ENCODE results near the gene BRD3.

BRD3 gene

GRCh38 chr9:134040176-134040565 is 27.7 kb downstream of the BRD3 start:
- peaks cover 14% of the 10 kb centered on the region for H3K36me3 ChIP-seq (ENCODE audit: control insufficient read depth, insufficient read depth, low read length)
- no peak overlapping the region for H4K5ac ChIP-seq (ENCODE audit: low read length)
- no peak overlapping the region for H3K56ac ChIP-seq (ENCODE audit: low read length)
- DNase-seq, result no peak
- H3K27ac ChIP-seq (ENCODE audit: low read depth, low read length), result no peak overlapping the region
- H2AK5ac ChIP-seq (ENCODE audit: low read length), result no peak overlapping the region
- no peak overlapping the region for H2BK15ac ChIP-seq (replicated peaks; ENCODE audit: low read depth)
- WGBS (ENCODE audit: extremely low coverage, insufficient coverage, low lambda C conversion rate), result no CpG with 5 or more reads among the region's 17 CpGs
- no peak overlapping the region for H3K9ac ChIP-seq (ENCODE audit: low read length)
- no peaks in the 10 kb centered on the region for H3K4me1 ChIP-seq (ENCODE audit: control insufficient read depth, low read depth, low read length)
- H3K4me3 ChIP-seq (ENCODE audit: low read length), result no peak overlapping the region
- H3K23ac ChIP-seq (ENCODE audit: low read length), result no peak overlapping the region
- H3K18ac ChIP-seq (ENCODE audit: low read length), result no peak overlapping the region
- H4K8ac ChIP-seq (ENCODE audit: low read depth, low read length), result no peak overlapping the region
- H3K27me3 ChIP-seq (ENCODE audit: insufficient read depth, low read length, poor library complexity), result no peaks in the 10 kb centered on the region
- H3K79me2 ChIP-seq (ENCODE audit: control insufficient read depth, insufficient read depth, low read length), result no peaks in the 10 kb centered on the region
- no peak overlapping the region for H3K4ac ChIP-seq (ENCODE audit: low read depth, low read length)
- H2BK120ac ChIP-seq (ENCODE audit: low read depth, low read length), result no peak overlapping the region
- no peaks in the 10 kb centered on the region for H3K79me1 ChIP-seq (ENCODE audit: low read length)
- no peak overlapping the region for H3K4me2 ChIP-seq (ENCODE audit: low read length)
- H2BK5ac ChIP-seq (ENCODE audit: low read length), result no peak overlapping the region

- no peaks in the 10 kb centered on the region for H3K79me1 ChIP-seq (ENCODE audit: low read length)
- H4K8ac ChIP-seq (ENCODE audit: low read depth, low read length), result no peak overlapping the region
- no peak overlapping the region for H3K4ac ChIP-seq (ENCODE audit: low read depth, low read length)
- no peak overlapping the region for H3K56ac ChIP-seq (ENCODE audit: low read length)
- no peak overlapping the region for H3K9ac ChIP-seq (ENCODE audit: low read length)
- peaks cover 14% of the 10 kb centered on the region for H3K36me3 ChIP-seq (ENCODE audit: control insufficient read depth, insufficient read depth, low read length)
- H2BK120ac ChIP-seq (ENCODE audit: low read depth, low read length), result no peak overlapping the region
- no peak overlapping the region for H3K4me3 ChIP-seq (ENCODE audit: low read length)
- H3K4me1 ChIP-seq (ENCODE audit: control insufficient read depth, low read depth, low read length), result no peaks in the 10 kb centered on the region
- H2BK5ac ChIP-seq (ENCODE audit: low read length), result no peak overlapping the region
- no peak overlapping the region for H2AK5ac ChIP-seq (ENCODE audit: low read length)
- H3K79me2 ChIP-seq (ENCODE audit: control insufficient read depth, insufficient read depth, low read length), result no peaks in the 10 kb centered on the region
- H3K27ac ChIP-seq (ENCODE audit: low read depth, low read length), result no peak overlapping the region
- H3K27me3 ChIP-seq (ENCODE audit: insufficient read depth, low read length, poor library complexity), result no peaks in the 10 kb centered on the region
- H4K5ac ChIP-seq (ENCODE audit: low read length), result no peak overlapping the region
- no peak overlapping the region for H3K23ac ChIP-seq (ENCODE audit: low read length)
- no peak for DNase-seq
- no peak overlapping the region for H3K18ac ChIP-seq (ENCODE audit: low read length)
- no CpG with 5 or more reads among the region's 20 CpGs for WGBS (ENCODE audit: extremely low coverage, insufficient coverage, low lambda C conversion rate)
- no peak overlapping the region for H2BK15ac ChIP-seq (replicated peaks; ENCODE audit: low read depth)
- no peak overlapping the region for H3K4me2 ChIP-seq (ENCODE audit: low read length)
These were observed 28.2 kb downstream of the BRD3 start for GRCh38 chr9:134039386-134040175.

GRCh38 chr9:134037641-134038040 is 30.2 kb downstream of the BRD3 start:
- Histone ChIP-seq H3K9ac (ENCODE audit: low read length) (no peak overlapping the region), H3K4me1 (ENCODE audit: control insufficient read depth, low read depth, low read length) (no peaks in the 10 kb centered on the region), H2BK15ac (replicated peaks; ENCODE audit: low read depth) (no peak overlapping the region), H3K36me3 (ENCODE audit: control insufficient read depth, insufficient read depth, low read length) (peaks cover 23% of the 10 kb centered on the region), H2AK5ac (ENCODE audit: low read length) (no peak overlapping the region), H3K23ac (ENCODE audit: low read length) (no peak overlapping the region), H3K56ac (ENCODE audit: low read length) (no peak overlapping the region), H3K4me3 (ENCODE audit: low read length) (no peak overlapping the region), H3K18ac (ENCODE audit: low read length) (no peak overlapping the region), H2BK120ac (ENCODE audit: low read depth, low read length) (no peak overlapping the region), H4K5ac (ENCODE audit: low read length) (no peak overlapping the region), H3K79me2 (ENCODE audit: control insufficient read depth, insufficient read depth, low read length) (no peaks in the 10 kb centered on the region), H3K27ac (ENCODE audit: low read depth, low read length) (no peak overlapping the region), H3K4ac (ENCODE audit: low read depth, low read length) (no peak overlapping the region), H3K4me2 (ENCODE audit: low read length) (no peak overlapping the region), H4K8ac (ENCODE audit: low read depth, low read length) (no peak overlapping the region), H2BK5ac (ENCODE audit: low read length) (no peak overlapping the region), H3K79me1 (ENCODE audit: low read length) (no peaks in the 10 kb centered on the region), H3K27me3 (ENCODE audit: insufficient read depth, low read length, poor library complexity) (no peaks in the 10 kb centered on the region)
- WGBS (ENCODE audit: extremely low coverage, insufficient coverage, low lambda C conversion rate), result no CpG with 5 or more reads among the region's 2 CpGs
- no peak for DNase-seq

DNA sequence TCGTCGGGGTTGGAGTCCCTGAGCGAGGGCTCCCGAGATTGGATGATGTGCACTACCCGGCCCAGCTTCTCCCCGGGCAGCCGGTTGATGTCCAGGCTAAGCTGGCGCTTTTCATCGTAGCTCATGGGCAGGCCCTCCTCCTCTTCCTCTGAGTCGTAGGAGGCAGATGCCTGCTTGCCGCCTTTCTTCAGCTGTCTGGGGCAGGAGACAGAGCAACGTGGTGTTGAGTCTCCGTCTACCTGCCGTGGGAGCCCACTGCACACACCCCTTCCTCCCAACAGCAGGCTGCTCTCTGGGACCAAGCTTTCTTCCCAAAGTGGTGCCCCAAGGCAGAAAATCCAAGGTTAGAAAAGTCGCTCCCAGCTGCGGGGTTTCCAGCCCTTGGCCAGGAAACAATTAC is 31.7 kb downstream of the BRD3 start:
- H2BK15ac ChIP-seq (replicated peaks; ENCODE audit: low read depth), result no peak overlapping the region
- no peaks in the 10 kb centered on the region for H3K79me1 ChIP-seq (ENCODE audit: low read length)
- no peak overlapping the region for H3K27ac ChIP-seq (ENCODE audit: low read depth, low read length)
- no peak overlapping the region for H3K4me2 ChIP-seq (ENCODE audit: low read length)
- no peaks in the 10 kb centered on the region for H3K27me3 ChIP-seq (ENCODE audit: insufficient read depth, low read length, poor library complexity)
- H2BK120ac ChIP-seq (ENCODE audit: low read depth, low read length), result no peak overlapping the region
- no peak overlapping the region for H2BK5ac ChIP-seq (ENCODE audit: low read length)
- H2AK5ac ChIP-seq (ENCODE audit: low read length), result no peak overlapping the region
- no peak overlapping the region for H3K18ac ChIP-seq (ENCODE audit: low read length)
- no peak overlapping the region for H3K9ac ChIP-seq (ENCODE audit: low read length)
- H3K23ac ChIP-seq (ENCODE audit: low read length), result no peak overlapping the region
- H3K4ac ChIP-seq (ENCODE audit: low read depth, low read length), result no peak overlapping the region
- no peaks in the 10 kb centered on the region for H3K79me2 ChIP-seq (ENCODE audit: control insufficient read depth, insufficient read depth, low read length)
- no peaks in the 10 kb centered on the region for H3K4me1 ChIP-seq (ENCODE audit: control insufficient read depth, low read depth, low read length)
- no peak overlapping the region for H4K8ac ChIP-seq (ENCODE audit: low read depth, low read length)
- no peak overlapping the region for H3K4me3 ChIP-seq (ENCODE audit: low read length)
- DNase-seq, result no peak
- peaks cover 23% of the 10 kb centered on the region for H3K36me3 ChIP-seq (ENCODE audit: control insufficient read depth, insufficient read depth, low read length)
- H4K5ac ChIP-seq (ENCODE audit: low read length), result no peak overlapping the region
- WGBS (ENCODE audit: extremely low coverage, insufficient coverage, low lambda C conversion rate), result no CpG with 5 or more reads among the region's 16 CpGs
- no peak overlapping the region for H3K56ac ChIP-seq (ENCODE audit: low read length)

- no peak overlapping the region for H3K9ac ChIP-seq (ENCODE audit: low read length)
- no peak overlapping the region for H2BK15ac ChIP-seq (replicated peaks; ENCODE audit: low read depth)
- no peak overlapping the region for H3K4me3 ChIP-seq (ENCODE audit: low read length)
- H2BK5ac ChIP-seq (ENCODE audit: low read length), result no peak overlapping the region
- no peak for DNase-seq
- no peaks in the 10 kb centered on the region for H3K27me3 ChIP-seq (ENCODE audit: insufficient read depth, low read length, poor library complexity)
- H3K79me1 ChIP-seq (ENCODE audit: low read length), result no peaks in the 10 kb centered on the region
- no peaks in the 10 kb centered on the region for H3K79me2 ChIP-seq (ENCODE audit: control insufficient read depth, insufficient read depth, low read length)
- H4K8ac ChIP-seq (ENCODE audit: low read depth, low read length), result no peak overlapping the region
- no peak overlapping the region for H3K23ac ChIP-seq (ENCODE audit: low read length)
- H3K4ac ChIP-seq (ENCODE audit: low read depth, low read length), result no peak overlapping the region
- H3K56ac ChIP-seq (ENCODE audit: low read length), result no peak overlapping the region
- H2AK5ac ChIP-seq (ENCODE audit: low read length), result no peak overlapping the region
- no peaks in the 10 kb centered on the region for H3K4me1 ChIP-seq (ENCODE audit: control insufficient read depth, low read depth, low read length)
- H3K36me3 ChIP-seq (ENCODE audit: control insufficient read depth, insufficient read depth, low read length), result peaks cover 23% of the 10 kb centered on the region
- H3K27ac ChIP-seq (ENCODE audit: low read depth, low read length), result no peak overlapping the region
- H2BK120ac ChIP-seq (ENCODE audit: low read depth, low read length), result no peak overlapping the region
- H3K4me2 ChIP-seq (ENCODE audit: low read length), result no peak overlapping the region
- H4K5ac ChIP-seq (ENCODE audit: low read length), result no peak overlapping the region
- no CpG with 5 or more reads among the region's 28 CpGs for WGBS (ENCODE audit: extremely low coverage, insufficient coverage, low lambda C conversion rate)
- H3K18ac ChIP-seq (ENCODE audit: low read length), result no peak overlapping the region
These were observed 32.5 kb downstream of the BRD3 start for GRCh38 chr9:134035041-134036039.
